Measurements from ENCODE around the gene ZBTB5. TPM values are rescaled to one million over a fixed set of nuclear protein-coding genes. Genes with fewer than 3 reads are reported as not detected.

Gene ZBTB5
- total and polyA plus RNA-seq, 2 of the 13 experiments (the other 11 are each of a cell fraction or from before 2014, with no cell fraction given), result 12.5 to 20.5 TPM

GRCh38 chr9:37429441-37430285, 35.6 kb downstream of the ZBTB5 start (continued):
- TF ChIP-seq KIAA2018 (CRISPR knock-in tag; IDR thresholded peaks at IDR 0.05; ENCODE audit: borderline replicate concordance) (no peak), POLR2A (IDR thresholded peaks at IDR 0.05; ENCODE audit: insufficient read depth in 1 of 2, low read depth in 2 of 2, low read length in 2 of 2) (0 out of 4 replicates have a peak, but pooled peaks have one; percentile 17 to 30), CREB1 (IDR thresholded peaks at IDR 0.05) (no peak), CREB1 (CRISPR knock-in tag; IDR thresholded peaks at IDR 0.05) (no peak), ZKSCAN1 (IDR thresholded peaks at IDR 0.05; ENCODE audit: low read length) (no peak), MTERF4 (CRISPR knock-in tag; IDR thresholded peaks at IDR 0.05) (no peak), FOXP1 (IDR thresholded peaks at IDR 0.05) (no peak), FOXP1 (CRISPR knock-in tag; IDR thresholded peaks at IDR 0.05) (no peak), AGO2 (optimal IDR thresholded peaks at IDR 0.05; ENCODE audit: low read depth, low read length) (peak; percentile 44), THAP11 (CRISPR knock-in tag; IDR thresholded peaks at IDR 0.05) (no peak), AGO1 (IDR thresholded peaks at IDR 0.05; ENCODE audit: low read depth, low read length, poor library complexity, severe bottlenecking) (no peak), ZNF24 (IDR thresholded peaks at IDR 0.05) (no peak)

Data from HepG2 (cell line).